OCI-LY1 (cell line): Measurements from ENCODE around the gene TM4SF4.

Experiments used
- H2AFZ ChIP-seq: fragments of 200-600 bp; sonication (generic), shearing (Covaris generic); 2 replicates; pipeline ENCODE4 v1.6.0; 2014; ENCODE audit warnings: antibody characterized with exemption, mild to moderate bottlenecking, low read length
- H3F3A ChIP-seq: fragments of 200-600 bp; sonication (generic), shearing (Covaris generic); 2 replicates; pipeline ENCODE4 v1.6.0; 2014; ENCODE audit warnings: mild to moderate bottlenecking, antibody characterized with exemption, low read length, moderate library complexity; ENCODE audit not compliant: insufficient read depth
- H3K27ac ChIP-seq: fragments of 200-600 bp; sonication (generic); 2 replicates; pipeline ENCODE4 v1.5.1; 2014; ENCODE audit warnings: low read length, mixed run types, mild to moderate bottlenecking, low read depth; ENCODE audit not compliant: poor library complexity, severe bottlenecking
- H3K27me3 ChIP-seq: fragments of 200-600 bp; sonication (generic); 2 replicates; pipeline ENCODE4 v1.6.0; 2014; ENCODE audit warnings: antibody characterized with exemption, mild to moderate bottlenecking, low read length, moderate library complexity; ENCODE audit not compliant: insufficient read depth
- H3K36me3 ChIP-seq: fragments of 200-600 bp; sonication (generic); 2 replicates; pipeline ENCODE4 v1.6.1; 2014; ENCODE audit warnings: mild to moderate bottlenecking, antibody characterized with exemption, low read length, moderate library complexity, mixed read lengths; ENCODE audit not compliant: insufficient read depth
- H3K4me1 ChIP-seq: fragments of 200-600 bp; sonication (generic); 2 replicates; pipeline ENCODE4 v1.5.1; 2014; ENCODE audit warnings: mild to moderate bottlenecking, low read length, moderate library complexity; ENCODE audit not compliant: insufficient read depth, severe bottlenecking
- H3K4me2 ChIP-seq: fragments of 200-600 bp; sonication (generic), shearing (Covaris generic); 2 replicates; pipeline ENCODE4 v1.6.1; 2014; ENCODE audit warnings: low read length
- H3K4me3 ChIP-seq: fragments of 200-600 bp; sonication (generic); 2 replicates; pipeline ENCODE4 v1.5.1; 2014; ENCODE audit warnings: low read length, low read depth, mild to moderate bottlenecking, mixed read lengths; ENCODE audit not compliant: poor library complexity, severe bottlenecking
- H3K79me2 ChIP-seq: fragments of 200-600 bp; shearing (Covaris generic); 2 replicates; pipeline ENCODE4 v1.6.1; 2016; ENCODE audit warnings: mixed run types, low read length, mixed read lengths; ENCODE audit not compliant: insufficient read depth
- H3K9ac ChIP-seq: fragments of 200-600 bp; sonication (generic), shearing (Covaris generic); 2 replicates; pipeline ENCODE4 v1.6.1; 2014; ENCODE audit warnings: mild to moderate bottlenecking, low read length, mixed read lengths
- H3K9me2 ChIP-seq: fragments of 200-600 bp; sonication (generic), shearing (Covaris generic); 2 replicates; pipeline ENCODE4 v1.6.1; 2014; ENCODE audit warnings: low read depth, mild to moderate bottlenecking, low read length, mixed read lengths
- H3K9me3 ChIP-seq: fragments of 200-600 bp; shearing (Covaris generic); 2 replicates; pipeline ENCODE4 v1.6.1; 2014; ENCODE audit warnings: low read length, mixed read lengths
- H4K20me1 ChIP-seq: fragments of 200-600 bp; sonication (generic), shearing (Covaris generic); 2 replicates; pipeline ENCODE4 v1.6.0; 2016; ENCODE audit warnings: mild to moderate bottlenecking, low read length; ENCODE audit not compliant: insufficient read depth
- EZH2 ChIP-seq: fragments of 200-600 bp; sonication (generic), shearing (Covaris generic); IDR thresholded peaks from 2 replicates; pipeline ENCODE4 v1.8.0; 2017; ENCODE audit warnings: borderline replicate concordance, mixed run types, mild to moderate bottlenecking, antibody characterized with exemption, low read length, moderate library complexity, mixed read lengths
- TF ChIP-seq, protein P1 (sequence below): fragments of 200-600 bp; sonication (generic), shearing (Covaris generic); IDR thresholded peaks from 2 replicates; pipeline ENCODE4 v1.5.1; 2017; ENCODE audit warnings: mild to moderate bottlenecking, antibody characterized with exemption, low read length, moderate library complexity, mixed read lengths

Gene TM4SF4

DNA sequence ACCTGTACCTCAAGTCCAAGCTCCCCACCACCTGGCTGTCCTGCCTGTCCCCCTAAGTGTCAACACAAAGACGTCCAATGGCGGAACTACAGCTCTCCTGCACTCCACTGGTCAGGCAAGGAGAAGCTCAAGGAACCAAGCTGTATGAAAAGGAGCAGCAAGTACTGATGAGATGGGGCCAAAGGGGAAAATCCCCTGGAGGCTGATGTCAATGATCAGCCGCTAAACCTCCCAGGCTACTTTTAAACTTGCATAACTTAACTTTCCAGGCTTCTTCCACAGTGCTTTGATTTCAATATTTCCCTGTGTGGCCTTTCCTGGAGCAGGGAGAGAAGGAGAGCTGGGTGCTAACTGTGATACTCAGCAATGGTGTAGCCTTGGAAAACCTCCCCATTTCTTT lies 35.0 kb downstream of the TM4SF4 start:
- no peak overlapping the region for H3K9ac ChIP-seq
- H3K4me2 ChIP-seq: no peak overlapping the region
- H3K27me3 ChIP-seq: 0 out of 2 replicates have a peak, but pooled peaks cover 5% of the 10 kb centered on the region
- no peaks in the 10 kb centered on the region for H3F3A ChIP-seq
- no peaks in the 10 kb centered on the region for H3K79me2 ChIP-seq
- no peaks in the 10 kb centered on the region for H3K9me2 ChIP-seq
- H2AFZ ChIP-seq: no peak overlapping the region
- TF ChIP-seq, protein P1, sequence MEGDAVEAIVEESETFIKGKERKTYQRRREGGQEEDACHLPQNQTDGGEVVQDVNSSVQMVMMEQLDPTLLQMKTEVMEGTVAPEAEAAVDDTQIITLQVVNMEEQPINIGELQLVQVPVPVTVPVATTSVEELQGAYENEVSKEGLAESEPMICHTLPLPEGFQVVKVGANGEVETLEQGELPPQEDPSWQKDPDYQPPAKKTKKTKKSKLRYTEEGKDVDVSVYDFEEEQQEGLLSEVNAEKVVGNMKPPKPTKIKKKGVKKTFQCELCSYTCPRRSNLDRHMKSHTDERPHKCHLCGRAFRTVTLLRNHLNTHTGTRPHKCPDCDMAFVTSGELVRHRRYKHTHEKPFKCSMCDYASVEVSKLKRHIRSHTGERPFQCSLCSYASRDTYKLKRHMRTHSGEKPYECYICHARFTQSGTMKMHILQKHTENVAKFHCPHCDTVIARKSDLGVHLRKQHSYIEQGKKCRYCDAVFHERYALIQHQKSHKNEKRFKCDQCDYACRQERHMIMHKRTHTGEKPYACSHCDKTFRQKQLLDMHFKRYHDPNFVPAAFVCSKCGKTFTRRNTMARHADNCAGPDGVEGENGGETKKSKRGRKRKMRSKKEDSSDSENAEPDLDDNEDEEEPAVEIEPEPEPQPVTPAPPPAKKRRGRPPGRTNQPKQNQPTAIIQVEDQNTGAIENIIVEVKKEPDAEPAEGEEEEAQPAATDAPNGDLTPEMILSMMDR: no peak
- no peaks in the 10 kb centered on the region for H3K4me1 ChIP-seq
- no peaks in the 10 kb centered on the region for H3K9me3 ChIP-seq
- no peaks in the 10 kb centered on the region for H4K20me1 ChIP-seq
- no peaks in the 10 kb centered on the region for H3K36me3 ChIP-seq
- H3K27ac ChIP-seq: no peak overlapping the region
- H3K4me3 ChIP-seq: no peak overlapping the region

DNA sequence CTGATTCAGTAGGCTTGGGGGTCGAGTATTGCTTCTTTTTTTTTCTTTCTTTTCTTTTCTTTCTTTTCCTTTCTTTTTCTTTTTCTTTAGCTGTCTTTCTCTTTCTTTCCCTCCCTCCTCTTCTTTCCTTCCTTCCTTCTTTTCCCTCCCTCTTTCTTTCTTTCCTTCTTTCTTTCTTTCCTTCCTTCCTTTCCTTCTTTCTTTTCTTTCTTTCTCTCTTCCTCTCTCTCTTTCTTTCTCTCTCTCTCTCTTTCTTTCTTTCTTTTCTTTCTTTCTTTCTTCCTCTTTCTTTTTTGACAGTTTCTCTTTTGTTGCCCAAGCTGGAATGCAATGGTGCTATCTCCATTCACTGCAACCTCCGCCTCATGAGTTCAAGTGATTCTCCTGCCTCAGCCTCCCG lies 36.0 kb downstream of the TM4SF4 start:
- Histone ChIP-seq H3K9me3 (no peaks in the 10 kb centered on the region), H4K20me1 (no peaks in the 10 kb centered on the region), H3K9ac (no peak overlapping the region), H3K36me3 (no peaks in the 10 kb centered on the region), H3K27me3 (0 out of 2 replicates have a peak, but pooled peaks cover 5% of the 10 kb centered on the region), H3F3A (no peaks in the 10 kb centered on the region), H3K79me2 (no peaks in the 10 kb centered on the region), H3K4me3 (no peak overlapping the region), H3K4me1 (no peaks in the 10 kb centered on the region), H2AFZ (no peak overlapping the region), H3K9me2 (no peaks in the 10 kb centered on the region), H3K4me2 (no peak overlapping the region), H3K27ac (no peak overlapping the region)
- TF ChIP-seq, protein P1: no peak
- TF ChIP-seq EZH2: no peak

DNA sequence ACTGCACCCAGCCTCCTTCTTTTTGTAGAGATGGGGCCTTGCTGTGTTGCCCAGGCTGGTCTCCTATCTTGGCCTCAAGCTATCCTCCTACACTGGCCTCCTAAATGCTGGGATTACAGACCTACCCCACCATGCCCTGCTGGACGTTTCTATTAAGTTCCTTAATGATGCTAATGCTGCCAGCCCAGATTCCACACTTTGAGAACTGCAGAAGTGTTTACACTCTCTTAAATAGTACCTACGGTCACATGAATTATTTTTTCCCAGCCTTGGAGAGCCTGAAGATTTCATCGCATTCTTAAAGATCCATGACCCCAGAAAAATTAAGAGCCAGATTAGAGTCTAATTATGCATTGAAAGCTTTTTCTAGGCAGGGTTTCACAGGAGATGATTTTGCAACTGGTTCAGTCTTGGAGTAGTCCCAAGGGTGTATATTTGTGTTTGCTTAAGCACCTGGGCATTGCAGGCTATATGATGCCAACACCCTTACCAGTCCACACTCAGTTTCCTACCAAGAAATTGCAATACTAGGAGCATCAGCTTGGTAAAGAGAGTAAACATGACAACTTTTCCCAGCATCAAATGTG lies 36.6 kb downstream of the TM4SF4 start:
- Histone ChIP-seq H3K9me3 (no peaks in the 10 kb centered on the region), H3K79me2 (no peaks in the 10 kb centered on the region), H3K9me2 (no peaks in the 10 kb centered on the region), H4K20me1 (no peaks in the 10 kb centered on the region), H3K36me3 (no peaks in the 10 kb centered on the region), H2AFZ (no peak overlapping the region), H3K4me1 (no peaks in the 10 kb centered on the region), H3K27ac (no peak overlapping the region), H3K4me2 (no peak overlapping the region), H3K9ac (no peak overlapping the region), H3F3A (no peaks in the 10 kb centered on the region), H3K27me3 (0 out of 2 replicates have a peak, but pooled peaks cover 5% of the 10 kb centered on the region), H3K4me3 (no peak overlapping the region)
- TF ChIP-seq EZH2: no peak
- TF ChIP-seq, protein P1: no peak
